GM10266 (cell line): Measurements from ENCODE around the gene NPC1L1.
A peak's percentile ranks its signal among the peaks of the same experiment; 100 is the strongest.

ENCODE experiments used
- DNase-seq: peaks from one replicate; pipeline ENCODE4 v3.0.0; 2012; ENCODE audit errors: extremely low spot score
- TF ChIP-seq, protein P1 (sequence below): IDR thresholded peaks from 2 replicates; pipeline ENCODE4 v1.5.1; 2012; ENCODE audit warnings: mild to moderate bottlenecking, low read depth; ENCODE audit not compliant: control insufficient read depth, insufficient read depth; ENCODE audit errors: missing control alignments

The NPC1L1 gene, protein sequence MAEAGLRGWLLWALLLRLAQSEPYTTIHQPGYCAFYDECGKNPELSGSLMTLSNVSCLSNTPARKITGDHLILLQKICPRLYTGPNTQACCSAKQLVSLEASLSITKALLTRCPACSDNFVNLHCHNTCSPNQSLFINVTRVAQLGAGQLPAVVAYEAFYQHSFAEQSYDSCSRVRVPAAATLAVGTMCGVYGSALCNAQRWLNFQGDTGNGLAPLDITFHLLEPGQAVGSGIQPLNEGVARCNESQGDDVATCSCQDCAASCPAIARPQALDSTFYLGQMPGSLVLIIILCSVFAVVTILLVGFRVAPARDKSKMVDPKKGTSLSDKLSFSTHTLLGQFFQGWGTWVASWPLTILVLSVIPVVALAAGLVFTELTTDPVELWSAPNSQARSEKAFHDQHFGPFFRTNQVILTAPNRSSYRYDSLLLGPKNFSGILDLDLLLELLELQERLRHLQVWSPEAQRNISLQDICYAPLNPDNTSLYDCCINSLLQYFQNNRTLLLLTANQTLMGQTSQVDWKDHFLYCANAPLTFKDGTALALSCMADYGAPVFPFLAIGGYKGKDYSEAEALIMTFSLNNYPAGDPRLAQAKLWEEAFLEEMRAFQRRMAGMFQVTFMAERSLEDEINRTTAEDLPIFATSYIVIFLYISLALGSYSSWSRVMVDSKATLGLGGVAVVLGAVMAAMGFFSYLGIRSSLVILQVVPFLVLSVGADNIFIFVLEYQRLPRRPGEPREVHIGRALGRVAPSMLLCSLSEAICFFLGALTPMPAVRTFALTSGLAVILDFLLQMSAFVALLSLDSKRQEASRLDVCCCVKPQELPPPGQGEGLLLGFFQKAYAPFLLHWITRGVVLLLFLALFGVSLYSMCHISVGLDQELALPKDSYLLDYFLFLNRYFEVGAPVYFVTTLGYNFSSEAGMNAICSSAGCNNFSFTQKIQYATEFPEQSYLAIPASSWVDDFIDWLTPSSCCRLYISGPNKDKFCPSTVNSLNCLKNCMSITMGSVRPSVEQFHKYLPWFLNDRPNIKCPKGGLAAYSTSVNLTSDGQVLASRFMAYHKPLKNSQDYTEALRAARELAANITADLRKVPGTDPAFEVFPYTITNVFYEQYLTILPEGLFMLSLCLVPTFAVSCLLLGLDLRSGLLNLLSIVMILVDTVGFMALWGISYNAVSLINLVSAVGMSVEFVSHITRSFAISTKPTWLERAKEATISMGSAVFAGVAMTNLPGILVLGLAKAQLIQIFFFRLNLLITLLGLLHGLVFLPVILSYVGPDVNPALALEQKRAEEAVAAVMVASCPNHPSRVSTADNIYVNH (N-terminal part only)

DNA sequence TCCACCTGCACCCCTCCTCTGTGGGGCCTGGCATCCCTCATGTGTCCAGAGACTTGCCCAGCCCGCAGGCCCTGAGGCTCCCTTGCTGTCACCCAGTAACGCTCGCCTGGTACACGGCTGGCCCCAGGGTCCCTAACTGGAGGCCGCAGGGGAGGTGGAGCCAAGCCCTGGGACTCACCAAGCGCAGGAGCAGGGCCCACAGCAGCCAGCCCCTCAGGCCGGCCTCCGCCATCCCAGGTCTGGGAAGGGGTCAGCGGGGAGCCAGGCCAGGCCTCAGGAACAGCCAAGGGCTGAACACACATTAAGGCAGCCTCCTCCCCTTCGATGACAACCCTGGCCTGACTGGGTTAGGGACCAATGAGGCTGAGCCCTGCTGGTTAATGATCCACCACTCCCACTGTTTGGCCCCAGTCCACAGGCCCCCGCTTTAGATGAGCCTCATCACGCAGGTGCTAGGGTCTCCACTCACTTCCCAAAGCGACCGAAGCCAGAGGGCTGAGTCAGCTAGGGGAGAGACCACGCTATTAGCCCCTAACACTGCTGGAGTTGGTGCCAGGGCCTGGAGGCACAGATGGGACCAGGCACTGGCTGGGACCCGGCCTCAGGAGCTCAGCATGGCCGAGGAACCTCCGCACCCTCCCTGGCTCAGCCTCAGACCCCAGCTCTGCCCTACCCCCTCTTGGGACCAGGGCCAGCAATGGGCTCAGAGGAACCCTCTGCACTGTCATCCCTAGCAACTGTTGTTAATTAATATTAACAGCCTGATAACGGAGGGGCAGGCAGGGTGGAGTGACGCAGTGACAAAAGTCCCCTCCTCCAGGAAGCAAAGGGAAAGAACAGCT, at the start of gene NPC1L1:
Gene NPC1L1, minus strand, starts transcription at position 303 of the 842 bp plus-strand sequence. Its CDS starts 71 bp downstream, at position 232.
- DNase-seq, result no peak
- TF ChIP-seq, protein P1, sequence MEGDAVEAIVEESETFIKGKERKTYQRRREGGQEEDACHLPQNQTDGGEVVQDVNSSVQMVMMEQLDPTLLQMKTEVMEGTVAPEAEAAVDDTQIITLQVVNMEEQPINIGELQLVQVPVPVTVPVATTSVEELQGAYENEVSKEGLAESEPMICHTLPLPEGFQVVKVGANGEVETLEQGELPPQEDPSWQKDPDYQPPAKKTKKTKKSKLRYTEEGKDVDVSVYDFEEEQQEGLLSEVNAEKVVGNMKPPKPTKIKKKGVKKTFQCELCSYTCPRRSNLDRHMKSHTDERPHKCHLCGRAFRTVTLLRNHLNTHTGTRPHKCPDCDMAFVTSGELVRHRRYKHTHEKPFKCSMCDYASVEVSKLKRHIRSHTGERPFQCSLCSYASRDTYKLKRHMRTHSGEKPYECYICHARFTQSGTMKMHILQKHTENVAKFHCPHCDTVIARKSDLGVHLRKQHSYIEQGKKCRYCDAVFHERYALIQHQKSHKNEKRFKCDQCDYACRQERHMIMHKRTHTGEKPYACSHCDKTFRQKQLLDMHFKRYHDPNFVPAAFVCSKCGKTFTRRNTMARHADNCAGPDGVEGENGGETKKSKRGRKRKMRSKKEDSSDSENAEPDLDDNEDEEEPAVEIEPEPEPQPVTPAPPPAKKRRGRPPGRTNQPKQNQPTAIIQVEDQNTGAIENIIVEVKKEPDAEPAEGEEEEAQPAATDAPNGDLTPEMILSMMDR, result no peak

DNA sequence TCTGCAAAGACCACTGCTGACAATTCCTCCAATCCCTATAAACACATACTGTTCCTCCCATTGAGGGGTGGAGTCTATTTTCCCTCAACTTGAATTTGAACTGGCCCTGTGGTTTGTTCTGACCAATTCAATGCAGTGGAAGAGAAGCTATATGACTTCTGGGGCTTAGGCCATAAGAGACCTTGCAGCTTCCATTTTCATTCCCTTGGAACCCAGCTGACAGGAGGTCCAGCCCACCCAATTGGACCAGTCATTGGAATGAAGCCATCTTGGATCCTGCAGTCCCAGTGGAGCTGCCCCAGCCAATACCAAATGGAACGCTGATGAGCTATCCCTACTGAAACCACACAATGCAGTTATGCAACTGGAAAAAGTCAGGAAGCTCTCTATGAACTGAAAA, 49.8 kb upstream of the NPC1L1 start:
- no peak for DNase-seq
- TF ChIP-seq, protein P1, result no peak

DNA sequence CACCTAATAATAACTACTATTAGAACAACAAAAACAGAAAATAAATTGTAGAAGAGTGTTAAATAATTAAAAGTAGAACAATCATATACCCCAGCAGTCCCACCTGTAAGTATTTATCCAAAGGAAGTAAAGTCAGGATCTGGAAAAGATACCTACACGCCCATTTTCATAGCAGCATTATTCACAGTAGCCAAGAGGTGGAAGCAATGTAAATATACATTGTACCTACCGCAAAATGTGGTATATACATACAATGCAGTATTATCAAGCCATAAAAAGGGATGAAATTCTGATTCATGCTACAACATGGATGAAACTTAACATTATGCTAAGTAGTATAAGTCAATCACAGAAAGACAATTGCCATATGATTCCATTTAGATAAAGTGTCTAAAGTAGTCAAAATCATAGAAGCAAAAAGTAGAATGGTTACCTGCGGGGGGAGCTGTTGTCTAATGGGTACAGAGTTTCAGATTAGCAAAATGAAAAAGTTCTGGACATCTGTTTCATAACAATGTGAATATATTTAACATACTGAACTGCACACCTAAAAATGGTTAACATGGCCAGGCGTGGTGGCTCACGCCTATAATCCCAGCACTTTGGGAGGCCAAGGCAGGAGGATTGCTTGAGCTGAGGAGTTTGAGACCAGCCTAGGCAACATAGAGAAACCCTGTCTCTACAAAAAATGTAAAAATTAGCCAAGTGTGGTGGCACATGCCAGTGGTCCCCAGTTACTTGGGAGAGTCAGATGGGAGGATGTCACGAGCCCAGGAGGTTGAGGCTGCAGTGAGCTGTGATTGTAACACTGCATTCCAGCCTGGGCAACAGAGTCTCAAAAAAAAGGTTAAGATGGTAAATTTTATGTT, 46.9 kb upstream of the NPC1L1 start:
- DNase-seq, result no peak
- TF ChIP-seq, protein P1, result peak; percentile 53

DNA sequence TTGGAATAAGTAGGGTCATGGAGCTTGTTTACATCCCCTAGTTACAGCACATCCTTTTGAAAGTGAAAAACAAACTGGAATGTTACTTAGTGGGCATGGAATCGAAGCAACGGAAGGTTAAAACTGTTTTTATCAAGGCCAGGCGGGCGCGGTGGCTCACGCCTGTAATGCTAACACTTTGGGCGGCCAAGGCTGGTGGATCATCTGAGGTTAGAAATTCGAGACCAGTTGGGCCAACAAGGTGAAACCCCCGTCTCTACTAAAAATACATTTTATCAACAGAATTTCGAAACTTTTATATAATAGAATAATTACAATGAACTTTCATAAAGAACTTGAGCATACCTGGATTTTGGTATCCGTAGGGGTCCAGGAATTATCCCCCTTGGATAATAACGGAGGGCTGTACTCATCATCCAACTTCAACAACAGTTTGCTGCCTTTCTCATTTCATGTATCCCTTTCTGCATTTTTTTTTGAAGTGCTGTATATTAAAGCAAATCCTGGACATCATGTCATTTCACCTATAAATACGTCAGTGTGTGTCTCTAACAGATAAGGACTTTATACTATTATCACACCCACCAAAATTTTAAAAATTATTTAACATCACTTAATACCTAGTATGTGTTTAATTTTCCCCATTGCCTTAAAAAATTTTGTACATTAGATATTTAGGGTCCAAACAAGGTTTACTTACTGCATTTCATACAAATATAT, 42.2 kb upstream of the NPC1L1 start:
- TF ChIP-seq, protein P1, result no peak
- DNase-seq, result no peak

DNA sequence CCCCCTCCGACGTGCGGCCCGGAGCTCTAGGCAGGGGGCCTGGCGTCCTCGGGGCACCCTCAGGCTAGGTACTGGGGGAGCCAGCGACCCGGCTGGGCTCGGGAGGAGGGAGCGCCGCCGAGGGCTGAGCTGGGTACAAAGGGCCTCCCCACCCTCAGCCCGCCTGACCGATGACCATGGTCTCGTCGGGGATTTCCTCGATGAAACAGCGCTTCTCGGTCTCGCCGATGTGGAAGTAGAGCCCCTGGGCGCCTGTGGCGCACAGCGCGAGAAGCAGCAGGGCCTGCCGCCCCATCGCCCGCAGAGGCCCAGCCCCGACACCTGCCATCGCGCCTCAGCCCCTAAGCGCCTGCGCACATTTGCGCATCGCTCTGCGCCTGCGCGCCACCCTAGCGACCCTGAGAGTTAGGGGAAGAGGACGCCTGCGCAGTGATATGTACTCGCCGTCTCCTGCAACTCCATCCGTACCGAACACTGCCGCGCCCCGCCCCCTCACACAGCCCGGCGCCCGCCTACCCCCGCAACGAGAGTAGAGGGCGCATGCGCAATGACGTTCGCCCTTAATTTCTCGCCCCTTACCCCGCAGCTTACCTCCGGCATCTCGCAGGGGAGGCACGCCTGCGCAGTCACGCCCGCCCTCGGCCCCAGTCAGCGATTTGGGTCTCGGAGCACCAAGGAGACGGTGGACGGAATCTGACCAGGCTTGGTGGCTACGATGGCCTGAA, 40.9 kb upstream of the NPC1L1 start, which contains the start of gene TMED4:
Gene TMED4, minus strand, starts transcription at position 353 of the 725 bp plus-strand sequence. Its CDS starts 25 bp downstream, at position 328.
- DNase-seq, result peak; percentile 98
- TF ChIP-seq, protein P1, result no peak
